ENCODE results near the gene LAMA1.

The LAMA1 gene

GRCh38 chr18:7132356-7133150, 15.0 kb upstream of the LAMA1 start:
- TF ChIP-seq, protein P1, sequence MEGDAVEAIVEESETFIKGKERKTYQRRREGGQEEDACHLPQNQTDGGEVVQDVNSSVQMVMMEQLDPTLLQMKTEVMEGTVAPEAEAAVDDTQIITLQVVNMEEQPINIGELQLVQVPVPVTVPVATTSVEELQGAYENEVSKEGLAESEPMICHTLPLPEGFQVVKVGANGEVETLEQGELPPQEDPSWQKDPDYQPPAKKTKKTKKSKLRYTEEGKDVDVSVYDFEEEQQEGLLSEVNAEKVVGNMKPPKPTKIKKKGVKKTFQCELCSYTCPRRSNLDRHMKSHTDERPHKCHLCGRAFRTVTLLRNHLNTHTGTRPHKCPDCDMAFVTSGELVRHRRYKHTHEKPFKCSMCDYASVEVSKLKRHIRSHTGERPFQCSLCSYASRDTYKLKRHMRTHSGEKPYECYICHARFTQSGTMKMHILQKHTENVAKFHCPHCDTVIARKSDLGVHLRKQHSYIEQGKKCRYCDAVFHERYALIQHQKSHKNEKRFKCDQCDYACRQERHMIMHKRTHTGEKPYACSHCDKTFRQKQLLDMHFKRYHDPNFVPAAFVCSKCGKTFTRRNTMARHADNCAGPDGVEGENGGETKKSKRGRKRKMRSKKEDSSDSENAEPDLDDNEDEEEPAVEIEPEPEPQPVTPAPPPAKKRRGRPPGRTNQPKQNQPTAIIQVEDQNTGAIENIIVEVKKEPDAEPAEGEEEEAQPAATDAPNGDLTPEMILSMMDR (conservative IDR thresholded peaks at IDR 0.05; ENCODE audit: low read depth, low read length), result no peak
- peak; percentile 11 for DNase-seq (ENCODE audit: low read depth)
- no peak overlapping the region for H3K4me3 ChIP-seq (ENCODE audit: low read depth, low read length)

DNA sequence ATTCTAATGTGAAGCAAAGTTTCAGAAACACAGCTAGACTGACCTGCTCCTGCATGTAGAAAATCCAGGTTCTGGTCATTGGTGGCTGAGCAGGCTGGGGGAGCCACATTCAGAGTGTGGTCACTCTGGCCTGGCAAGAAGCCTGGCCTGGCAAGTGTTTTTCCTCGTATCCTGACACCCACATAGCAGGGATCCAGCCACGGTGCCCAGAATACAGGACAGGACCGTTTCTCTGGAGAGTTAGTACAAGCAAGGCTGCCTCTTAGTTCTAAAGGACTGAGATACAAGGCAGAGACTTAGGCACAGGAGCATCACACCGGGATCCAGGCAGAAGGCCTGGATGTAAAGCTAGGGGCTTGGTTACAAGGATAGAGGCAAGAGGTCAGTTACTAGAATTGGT, 4.8 kb upstream of the LAMA1 start:
- DNase-seq (ENCODE audit: low read depth), result no peak
- TF ChIP-seq, protein P1 (conservative IDR thresholded peaks at IDR 0.05; ENCODE audit: low read depth, low read length), result no peak
- no peak overlapping the region for H3K4me3 ChIP-seq (ENCODE audit: low read depth, low read length)

GRCh38 chr18:7116792-7117389, 706 bp downstream of the LAMA1 start:
- peak; percentile 17 for DNase-seq (ENCODE audit: low read depth)
- H3K4me3 ChIP-seq (ENCODE audit: low read depth, low read length), result peak overlapping the region; percentile 73

GRCh38 chr18:7116001-7116730, 1.4 kb downstream of the LAMA1 start:
- TF ChIP-seq, protein P1 (conservative IDR thresholded peaks at IDR 0.05; ENCODE audit: low read depth, low read length), result no peak
- peak overlapping the region; percentile 73 for H3K4me3 ChIP-seq (ENCODE audit: low read depth, low read length)
- DNase-seq (ENCODE audit: low read depth), result peak; percentile 54

More at GRCh38 chr18:7116792-7117389, 706 bp downstream of the LAMA1 start:
- TF ChIP-seq, protein P1 (conservative IDR thresholded peaks at IDR 0.05; ENCODE audit: low read depth, low read length), result no peak

- DNase-seq (ENCODE audit: low read depth), result no peak
- no peak overlapping the region for H3K4me3 ChIP-seq (ENCODE audit: low read depth, low read length)
- TF ChIP-seq, protein P1 (conservative IDR thresholded peaks at IDR 0.05; ENCODE audit: low read depth, low read length), result no peak
Observed at GRCh38 chr18:7112936-7113335, 4.7 kb downstream of the LAMA1 start.

- H3K4me3 ChIP-seq (ENCODE audit: low read depth, low read length), result no peak overlapping the region
- TF ChIP-seq, protein P1 (conservative IDR thresholded peaks at IDR 0.05; ENCODE audit: low read depth, low read length), result no peak
- DNase-seq (ENCODE audit: low read depth), result no peak
Observed at GRCh38 chr18:7111134-7111533, 6.5 kb downstream of the LAMA1 start.

Measured in choroid plexus epithelial cell (primary cell).